Measurements from ENCODE around the gene SEC24C. TPM values are rescaled to one million over a fixed set of nuclear protein-coding genes. Genes with fewer than 3 reads are reported as not detected.
A peak's percentile ranks its signal among the peaks of the same experiment; 100 is the strongest.

SEC24C gene
- polyA plus RNA-seq, 2 of the 4 experiments (the other 2 are of a cell fraction) = 54.3 to 84.7 TPM

DNA sequence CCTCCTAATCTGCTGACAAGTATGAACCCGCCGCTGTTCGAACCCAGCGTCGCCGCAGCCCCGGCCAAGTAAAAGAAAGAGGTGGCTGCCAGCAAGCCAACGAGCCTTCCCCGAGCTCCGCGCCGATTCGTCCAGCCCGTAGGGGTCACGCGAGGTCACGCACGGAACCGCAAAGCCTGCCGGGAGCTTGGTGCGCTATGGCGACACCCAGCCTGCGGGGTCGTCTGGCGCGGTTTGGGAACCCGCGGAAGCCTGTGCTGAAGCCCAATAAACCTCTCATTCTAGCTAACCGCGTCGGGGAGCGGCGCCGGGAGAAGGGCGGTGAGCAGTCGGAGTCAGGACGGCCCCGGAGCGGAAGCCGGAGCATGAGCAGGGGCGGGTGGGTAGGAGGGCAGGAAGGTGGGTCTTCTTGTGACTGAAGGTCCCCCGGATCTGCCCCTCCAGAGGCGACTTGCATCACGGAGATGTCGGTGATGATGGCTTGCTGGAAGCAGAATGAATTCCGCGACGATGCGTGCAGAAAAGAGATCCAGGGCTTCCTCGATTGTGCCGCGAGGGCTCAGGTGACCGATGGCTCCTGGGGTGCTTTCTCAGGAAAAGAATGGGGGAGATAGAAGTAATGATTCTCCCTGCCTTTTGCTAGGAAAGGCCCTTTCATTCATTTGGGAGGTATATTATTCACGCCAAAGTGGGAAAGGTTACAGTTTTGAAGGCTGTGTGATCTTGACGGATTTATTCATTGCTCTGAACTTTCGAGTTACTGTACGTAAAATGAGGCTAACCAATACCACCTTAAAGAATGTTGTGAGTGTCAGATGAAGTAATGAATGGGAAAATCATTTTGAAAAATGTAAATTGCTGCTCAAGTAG lies 37.9 kb downstream of the SEC24C start, which contains the start of gene CHCHD1 (continued):
- TF ChIP-seq, protein P1, sequence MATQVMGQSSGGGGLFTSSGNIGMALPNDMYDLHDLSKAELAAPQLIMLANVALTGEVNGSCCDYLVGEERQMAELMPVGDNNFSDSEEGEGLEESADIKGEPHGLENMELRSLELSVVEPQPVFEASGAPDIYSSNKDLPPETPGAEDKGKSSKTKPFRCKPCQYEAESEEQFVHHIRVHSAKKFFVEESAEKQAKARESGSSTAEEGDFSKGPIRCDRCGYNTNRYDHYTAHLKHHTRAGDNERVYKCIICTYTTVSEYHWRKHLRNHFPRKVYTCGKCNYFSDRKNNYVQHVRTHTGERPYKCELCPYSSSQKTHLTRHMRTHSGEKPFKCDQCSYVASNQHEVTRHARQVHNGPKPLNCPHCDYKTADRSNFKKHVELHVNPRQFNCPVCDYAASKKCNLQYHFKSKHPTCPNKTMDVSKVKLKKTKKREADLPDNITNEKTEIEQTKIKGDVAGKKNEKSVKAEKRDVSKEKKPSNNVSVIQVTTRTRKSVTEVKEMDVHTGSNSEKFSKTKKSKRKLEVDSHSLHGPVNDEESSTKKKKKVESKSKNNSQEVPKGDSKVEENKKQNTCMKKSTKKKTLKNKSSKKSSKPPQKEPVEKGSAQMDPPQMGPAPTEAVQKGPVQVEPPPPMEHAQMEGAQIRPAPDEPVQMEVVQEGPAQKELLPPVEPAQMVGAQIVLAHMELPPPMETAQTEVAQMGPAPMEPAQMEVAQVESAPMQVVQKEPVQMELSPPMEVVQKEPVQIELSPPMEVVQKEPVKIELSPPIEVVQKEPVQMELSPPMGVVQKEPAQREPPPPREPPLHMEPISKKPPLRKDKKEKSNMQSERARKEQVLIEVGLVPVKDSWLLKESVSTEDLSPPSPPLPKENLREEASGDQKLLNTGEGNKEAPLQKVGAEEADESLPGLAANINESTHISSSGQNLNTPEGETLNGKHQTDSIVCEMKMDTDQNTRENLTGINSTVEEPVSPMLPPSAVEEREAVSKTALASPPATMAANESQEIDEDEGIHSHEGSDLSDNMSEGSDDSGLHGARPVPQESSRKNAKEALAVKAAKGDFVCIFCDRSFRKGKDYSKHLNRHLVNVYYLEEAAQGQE (IDR thresholded peaks at IDR 0.05) = no peak
- TF ChIP-seq EP300 (IDR thresholded peaks at IDR 0.05) = no peak
- TF ChIP-seq ZC3H11A (IDR thresholded peaks at IDR 0.05) = no peak
- no peak for TF ChIP-seq CBX2 (IDR thresholded peaks at IDR 0.05; ENCODE audit: borderline replicate concordance, low read depth)
- no peak for TF ChIP-seq RNF2 (IDR thresholded peaks at IDR 0.05; ENCODE audit: borderline replicate concordance, low read depth)
- TF ChIP-seq, protein P2, sequence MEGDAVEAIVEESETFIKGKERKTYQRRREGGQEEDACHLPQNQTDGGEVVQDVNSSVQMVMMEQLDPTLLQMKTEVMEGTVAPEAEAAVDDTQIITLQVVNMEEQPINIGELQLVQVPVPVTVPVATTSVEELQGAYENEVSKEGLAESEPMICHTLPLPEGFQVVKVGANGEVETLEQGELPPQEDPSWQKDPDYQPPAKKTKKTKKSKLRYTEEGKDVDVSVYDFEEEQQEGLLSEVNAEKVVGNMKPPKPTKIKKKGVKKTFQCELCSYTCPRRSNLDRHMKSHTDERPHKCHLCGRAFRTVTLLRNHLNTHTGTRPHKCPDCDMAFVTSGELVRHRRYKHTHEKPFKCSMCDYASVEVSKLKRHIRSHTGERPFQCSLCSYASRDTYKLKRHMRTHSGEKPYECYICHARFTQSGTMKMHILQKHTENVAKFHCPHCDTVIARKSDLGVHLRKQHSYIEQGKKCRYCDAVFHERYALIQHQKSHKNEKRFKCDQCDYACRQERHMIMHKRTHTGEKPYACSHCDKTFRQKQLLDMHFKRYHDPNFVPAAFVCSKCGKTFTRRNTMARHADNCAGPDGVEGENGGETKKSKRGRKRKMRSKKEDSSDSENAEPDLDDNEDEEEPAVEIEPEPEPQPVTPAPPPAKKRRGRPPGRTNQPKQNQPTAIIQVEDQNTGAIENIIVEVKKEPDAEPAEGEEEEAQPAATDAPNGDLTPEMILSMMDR (IDR thresholded peaks at IDR 0.05) = no peak
- 0 out of 4 replicates have a peak, but pooled peaks of 1 of the 2 experiments have one; percentile 13 for TF ChIP-seq CEBPB (IDR thresholded peaks at IDR 0.05)
- no peak for TF ChIP-seq ZSCAN20 (CRISPR knock-in tag; IDR thresholded peaks at IDR 0.05)
- TF ChIP-seq, protein P3, sequence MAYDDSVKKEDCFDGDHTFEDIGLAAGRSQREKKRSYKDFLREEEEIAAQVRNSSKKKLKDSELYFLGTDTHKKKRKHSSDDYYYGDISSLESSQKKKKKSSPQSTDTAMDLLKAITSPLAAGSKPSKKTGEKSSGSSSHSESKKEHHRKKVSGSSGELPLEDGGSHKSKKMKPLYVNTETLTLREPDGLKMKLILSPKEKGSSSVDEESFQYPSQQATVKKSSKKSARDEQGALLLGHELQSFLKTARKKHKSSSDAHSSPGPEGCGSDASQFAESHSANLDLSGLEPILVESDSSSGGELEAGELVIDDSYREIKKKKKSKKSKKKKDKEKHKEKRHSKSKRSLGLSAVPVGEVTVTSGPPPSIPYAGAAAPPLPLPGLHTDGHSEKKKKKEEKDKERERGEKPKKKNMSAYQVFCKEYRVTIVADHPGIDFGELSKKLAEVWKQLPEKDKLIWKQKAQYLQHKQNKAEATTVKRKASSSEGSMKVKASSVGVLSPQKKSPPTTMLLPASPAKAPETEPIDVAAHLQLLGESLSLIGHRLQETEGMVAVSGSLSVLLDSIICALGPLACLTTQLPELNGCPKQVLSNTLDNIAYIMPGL (CRISPR knock-in tag; IDR thresholded peaks at IDR 0.05; ENCODE audit: borderline replicate concordance) = no peak
- peak; percentile 77 for TF ChIP-seq MAX (IDR thresholded peaks at IDR 0.05)
- no peak for TF ChIP-seq FOSB (CRISPR knock-in tag; IDR thresholded peaks at IDR 0.05)
- no peak for TF ChIP-seq ZFP36 (IDR thresholded peaks at IDR 0.05; ENCODE audit: borderline replicate concordance, partially characterized antibody)
- TF ChIP-seq, protein P4, sequence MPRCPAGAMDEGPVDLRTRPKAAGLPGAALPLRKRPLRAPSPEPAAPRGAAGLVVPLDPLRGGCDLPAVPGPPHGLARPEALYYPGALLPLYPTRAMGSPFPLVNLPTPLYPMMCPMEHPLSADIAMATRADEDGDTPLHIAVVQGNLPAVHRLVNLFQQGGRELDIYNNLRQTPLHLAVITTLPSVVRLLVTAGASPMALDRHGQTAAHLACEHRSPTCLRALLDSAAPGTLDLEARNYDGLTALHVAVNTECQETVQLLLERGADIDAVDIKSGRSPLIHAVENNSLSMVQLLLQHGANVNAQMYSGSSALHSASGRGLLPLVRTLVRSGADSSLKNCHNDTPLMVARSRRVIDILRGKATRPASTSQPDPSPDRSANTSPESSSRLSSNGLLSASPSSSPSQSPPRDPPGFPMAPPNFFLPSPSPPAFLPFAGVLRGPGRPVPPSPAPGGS (IDR thresholded peaks at IDR 0.05) = peak; percentile 81; the same call in 2 of the 3 replicates
- no peak for TF ChIP-seq BHLHE40 (IDR thresholded peaks at IDR 0.05; ENCODE audit: low read depth, low read length)

DNA sequence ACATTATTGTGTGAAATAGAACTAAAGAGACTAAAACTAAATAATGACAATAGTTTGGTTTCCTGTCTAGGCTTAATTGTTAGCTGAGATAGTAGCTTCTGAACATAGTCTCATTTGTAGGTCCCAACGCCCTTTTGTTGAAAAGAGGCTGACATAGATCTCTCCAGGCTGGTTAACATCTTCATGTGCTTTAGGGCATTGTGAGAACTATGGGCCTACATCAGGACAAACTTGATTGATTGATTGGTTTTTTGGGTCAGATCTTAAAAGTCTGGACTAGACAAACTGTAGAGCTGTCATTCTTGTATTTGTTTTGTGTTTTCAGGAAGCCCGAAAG lies 38.5 kb downstream of the SEC24C start:
- ATAC-seq (no peak), FAIRE-seq (no peak), DNase-seq (ENCODE audit: low read depth in 1 of 2, low spot score in 1 of 2) (no peak)
- no peaks in the 10 kb centered on the region for H3K9me3 ChIP-seq
- POLR2A ChIA-PET = no interaction called here
- WGBS (ENCODE audit: missing lambda C conversion rate) = 43% methylated on average over 2 of the region's 2 CpGs
- peak overlapping the region; percentile 94 for H3K4me2 ChIP-seq
- H3K4me1 ChIP-seq = peaks cover 35% of the 10 kb centered on the region
- CTCF ChIA-PET = interaction anchor here (1.0 to 3.1 kb wide), 2 partner anchors 9 to 13 kb away, joined by 3 to 10 read pairs; no protein-coding TSS in a partner anchor
- peak overlapping the region; percentile 88 for H3K4me3 ChIP-seq
- H3K27ac ChIP-seq = peak overlapping the region; percentile 95 to 98; a peak in 5 of 6 replicates
- TF ChIP-seq MAZ (IDR thresholded peaks at IDR 0.05; ENCODE audit: borderline replicate concordance, low read depth, low read length) = no peak
- no peak for TF ChIP-seq USF2 (IDR thresholded peaks at IDR 0.05)
- TF ChIP-seq, protein P2 (IDR thresholded peaks at IDR 0.05) = no peak
- TF ChIP-seq HOXB5 (CRISPR knock-in tag; IDR thresholded peaks at IDR 0.05) = no peak
- no peak for TF ChIP-seq MYC (IDR thresholded peaks at IDR 0.05; ENCODE audit: borderline replicate concordance, low read length)
- no peak for TF ChIP-seq JUNB (IDR thresholded peaks at IDR 0.05)
- no peak for TF ChIP-seq HEYL (CRISPR knock-in tag; IDR thresholded peaks at IDR 0.05)
